Fibroblast of mammary gland (primary cell): ENCODE results near the gene DYRK1B.
"Not testable (repeated sequence)": the region's sequence is repeated elsewhere in the genome, so short reads cannot be mapped to it uniquely, and the experiment has no call there.

Experiments
- DNase-seq: peaks from one replicate; pipeline ENCODE4 v3.0.0-alpha.2; 2010; ENCODE audit warnings: low read depth
- H3K4me3 ChIP-seq: 2 replicates; pipeline ENCODE4 v1.5.1; 2011; ENCODE audit warnings: low read depth, mild to moderate bottlenecking, low read length, moderate library complexity; ENCODE audit not compliant: control insufficient read depth
- TF ChIP-seq, protein P1 (sequence below): conservative IDR thresholded peaks from 2 replicates; pipeline ENCODE4 v1.5.1; 2011; ENCODE audit warnings: low read depth, low read length, inconsistent platforms; ENCODE audit not compliant: control insufficient read depth, insufficient read depth

Gene DYRK1B

DNA sequence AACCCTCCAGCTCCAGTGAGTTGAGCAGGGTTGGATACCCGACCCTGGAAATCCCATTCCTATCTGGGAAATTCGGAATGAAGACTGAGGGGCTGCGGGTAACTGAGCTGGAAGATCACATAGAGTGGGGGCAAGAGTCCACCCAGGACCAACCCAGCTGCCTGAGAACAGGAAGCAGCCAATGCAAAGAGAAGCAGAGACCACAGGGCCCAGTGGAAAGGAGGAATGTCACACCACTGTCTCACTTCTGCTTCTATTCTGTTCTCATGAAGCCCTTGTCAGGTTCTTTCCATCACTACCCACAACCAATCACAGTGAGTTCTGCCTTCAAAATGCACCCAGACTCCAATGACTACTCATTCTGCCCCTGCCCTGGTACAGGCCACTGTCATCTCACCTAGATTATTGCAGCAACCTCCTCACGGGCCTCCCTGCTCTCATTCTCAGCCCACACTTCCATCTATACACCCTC, 15.3 kb downstream of the DYRK1B start:
- DNase-seq: no peak
- TF ChIP-seq, protein P1, sequence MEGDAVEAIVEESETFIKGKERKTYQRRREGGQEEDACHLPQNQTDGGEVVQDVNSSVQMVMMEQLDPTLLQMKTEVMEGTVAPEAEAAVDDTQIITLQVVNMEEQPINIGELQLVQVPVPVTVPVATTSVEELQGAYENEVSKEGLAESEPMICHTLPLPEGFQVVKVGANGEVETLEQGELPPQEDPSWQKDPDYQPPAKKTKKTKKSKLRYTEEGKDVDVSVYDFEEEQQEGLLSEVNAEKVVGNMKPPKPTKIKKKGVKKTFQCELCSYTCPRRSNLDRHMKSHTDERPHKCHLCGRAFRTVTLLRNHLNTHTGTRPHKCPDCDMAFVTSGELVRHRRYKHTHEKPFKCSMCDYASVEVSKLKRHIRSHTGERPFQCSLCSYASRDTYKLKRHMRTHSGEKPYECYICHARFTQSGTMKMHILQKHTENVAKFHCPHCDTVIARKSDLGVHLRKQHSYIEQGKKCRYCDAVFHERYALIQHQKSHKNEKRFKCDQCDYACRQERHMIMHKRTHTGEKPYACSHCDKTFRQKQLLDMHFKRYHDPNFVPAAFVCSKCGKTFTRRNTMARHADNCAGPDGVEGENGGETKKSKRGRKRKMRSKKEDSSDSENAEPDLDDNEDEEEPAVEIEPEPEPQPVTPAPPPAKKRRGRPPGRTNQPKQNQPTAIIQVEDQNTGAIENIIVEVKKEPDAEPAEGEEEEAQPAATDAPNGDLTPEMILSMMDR: no peak
- no peak overlapping the region for H3K4me3 ChIP-seq

DNA sequence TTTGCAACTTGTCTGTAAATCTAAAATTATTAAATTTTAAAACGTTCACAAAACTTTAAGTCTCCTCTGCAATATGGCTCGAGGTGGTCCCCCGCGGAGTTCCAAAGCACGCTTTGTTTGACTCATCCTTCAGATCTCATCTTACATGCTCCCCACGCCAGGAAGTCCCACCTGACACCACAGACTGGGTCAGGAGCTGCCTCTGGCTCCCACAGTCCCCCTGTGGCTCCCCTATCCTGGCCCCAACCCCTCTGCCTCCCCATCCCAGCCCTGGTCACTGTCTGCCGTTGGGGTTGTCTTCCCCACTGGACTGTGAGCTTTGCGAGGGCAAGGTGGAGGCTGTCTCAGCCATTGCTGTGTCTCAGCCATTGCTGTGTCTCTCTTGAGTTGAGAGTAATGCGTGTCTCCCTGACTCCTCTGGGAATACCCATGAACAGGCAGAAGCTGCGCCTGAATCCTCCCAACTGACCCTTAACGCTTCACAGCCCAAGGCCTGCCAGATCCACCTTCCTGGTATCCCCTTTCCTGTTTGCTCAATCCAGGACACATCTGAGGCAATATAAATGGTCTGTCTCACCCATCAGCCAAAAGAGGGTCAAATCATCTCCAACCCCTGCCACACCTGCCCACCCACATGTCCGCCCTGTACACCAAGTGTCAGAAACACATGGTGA, 15.9 kb downstream of the DYRK1B start:
- TF ChIP-seq, protein P1: no peak
- H3K4me3 ChIP-seq: no peak overlapping the region
- DNase-seq: no peak

DNA sequence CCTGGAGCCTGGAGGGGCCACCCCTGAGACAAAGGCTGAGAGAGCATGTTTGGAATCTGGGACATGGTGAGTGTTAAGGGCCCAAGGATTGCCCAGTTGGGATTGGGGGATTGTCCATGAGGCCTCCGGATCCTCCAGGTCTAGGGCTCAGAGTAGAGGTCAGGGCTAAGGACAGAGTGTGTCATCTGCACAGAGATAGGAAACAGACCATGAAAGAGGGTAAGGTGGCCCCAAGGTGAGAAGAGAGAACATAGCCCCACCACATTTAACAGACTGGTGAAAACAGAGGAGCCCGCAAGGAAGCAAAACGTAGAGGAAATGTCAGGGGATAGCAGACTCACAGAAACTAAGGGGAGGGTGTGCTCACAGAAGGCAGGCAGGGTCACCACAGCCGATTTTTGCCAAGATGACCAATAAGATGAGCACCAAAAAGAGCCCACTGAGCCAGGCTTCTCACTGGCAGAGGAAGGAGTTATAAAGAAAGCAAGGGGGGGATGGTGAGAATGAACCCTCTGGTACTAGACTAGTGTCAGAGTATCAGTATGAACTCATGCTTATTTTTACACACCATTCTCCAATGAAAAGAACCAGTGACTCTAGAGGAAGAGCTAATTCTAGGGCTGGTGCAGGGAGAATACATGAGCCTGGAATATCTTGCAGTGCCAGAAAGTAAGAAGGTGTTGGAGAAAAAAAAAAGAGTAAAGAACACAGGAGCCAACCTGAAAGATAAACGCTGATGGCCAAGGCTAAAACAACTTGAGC, 17.5 kb downstream of the DYRK1B start:
- DNase-seq: no peak
- no peak overlapping the region for H3K4me3 ChIP-seq
- TF ChIP-seq, protein P1: no peak

DNA sequence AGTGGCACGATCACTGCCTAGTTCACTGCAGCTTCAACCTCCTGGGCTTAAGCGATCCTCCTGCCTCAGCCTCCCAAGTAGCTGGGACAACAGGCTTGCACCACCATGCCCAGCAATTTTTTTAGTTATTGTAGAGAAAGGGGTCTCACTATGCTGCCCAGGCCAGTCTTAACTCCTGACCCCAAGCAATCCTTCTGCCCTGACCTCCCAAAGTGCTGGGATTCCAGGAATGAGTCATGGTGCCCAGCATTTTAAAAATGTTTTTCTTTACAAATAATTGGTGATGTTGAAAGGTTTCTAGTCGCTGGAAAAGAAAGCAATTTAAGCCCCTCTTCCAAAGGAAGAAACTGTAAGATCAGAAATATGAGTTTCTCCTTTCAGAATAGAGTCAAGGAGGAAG, 19.4 kb downstream of the DYRK1B start:
- TF ChIP-seq, protein P1: no peak
- DNase-seq: no peak
- H3K4me3 ChIP-seq: no peak overlapping the region

DNA sequence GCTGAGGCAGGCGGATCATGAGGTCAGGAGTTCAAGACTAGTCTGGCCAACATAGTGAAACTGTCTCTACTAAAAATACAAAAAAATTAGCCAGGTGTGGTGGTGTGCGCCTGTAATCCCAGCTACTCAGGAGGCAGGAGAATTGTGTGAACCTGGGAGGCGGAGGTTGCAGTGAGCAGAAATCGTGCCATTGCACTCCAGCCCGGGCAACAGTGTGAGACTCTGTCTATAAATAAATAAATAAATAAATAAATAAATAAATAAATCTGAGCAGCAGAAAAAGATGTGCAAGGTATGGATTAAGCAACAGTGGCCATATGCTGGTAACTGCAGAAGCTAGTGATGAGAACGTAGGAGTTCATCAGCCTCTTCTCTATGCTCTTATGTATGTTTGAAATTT, 19.9 kb downstream of the DYRK1B start:
- H3K4me3 ChIP-seq, DNase-seq: not testable (repeated sequence)

DNA sequence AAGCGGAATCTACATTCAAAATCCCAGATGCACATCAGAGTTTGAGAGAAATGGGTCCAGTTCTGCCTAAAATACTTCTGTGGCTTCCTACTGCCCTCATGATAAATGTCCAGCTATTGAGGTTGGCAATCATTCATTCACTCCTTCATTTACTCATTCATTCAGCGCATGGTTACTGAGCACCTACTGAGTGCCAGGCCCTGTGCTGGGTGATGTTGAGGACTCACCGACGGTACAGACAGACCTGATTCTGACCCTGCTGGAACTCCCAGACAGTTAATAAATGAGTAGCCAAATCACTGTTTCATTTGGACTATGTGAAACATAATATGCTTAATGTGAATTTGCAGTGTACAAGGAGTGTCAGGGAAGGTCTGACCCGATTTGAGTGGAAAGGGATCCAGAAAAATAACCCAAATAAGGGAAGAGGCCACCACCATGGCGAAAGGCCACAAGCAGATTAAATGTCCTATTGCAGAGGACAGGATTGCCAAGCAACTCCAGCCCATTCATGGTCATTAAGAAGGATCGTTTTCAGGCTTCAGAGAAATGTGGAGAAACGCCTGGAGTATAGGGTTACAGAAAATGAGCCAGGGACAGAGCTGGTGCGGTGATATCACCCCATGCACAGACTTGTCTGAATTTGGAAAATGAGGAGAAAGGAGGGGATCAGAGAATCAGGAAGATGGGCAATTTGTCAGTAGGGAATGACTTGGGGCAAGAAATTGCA, 20.5 kb downstream of the DYRK1B start:
- DNase-seq: no peak
- TF ChIP-seq, protein P1: no peak
- no peak overlapping the region for H3K4me3 ChIP-seq

DNA sequence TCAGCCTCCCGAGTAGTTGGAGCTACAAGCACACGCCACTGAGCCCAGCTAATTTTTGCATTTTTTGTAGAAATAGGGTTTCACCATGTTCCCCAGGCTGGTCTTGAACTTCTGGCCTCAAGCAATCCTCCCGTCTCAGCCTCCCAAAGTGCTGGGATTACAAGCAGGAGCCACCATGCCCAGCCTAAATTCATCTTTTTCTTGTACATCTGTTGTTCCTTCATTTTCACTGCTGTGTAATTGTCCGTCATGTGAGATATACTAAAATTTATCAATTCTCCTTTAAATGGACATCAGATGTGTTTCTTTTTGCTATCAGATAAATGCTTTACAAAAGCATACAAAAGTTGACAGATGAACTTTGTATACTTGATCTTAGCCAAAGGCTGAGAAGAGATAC, 22.9 kb downstream of the DYRK1B start:
- no peak overlapping the region for H3K4me3 ChIP-seq
- TF ChIP-seq, protein P1: no peak
- DNase-seq: no peak
